Glutamatergic neuron (in vitro differentiated cells): ENCODE results near the gene MKLN1. TPM values are rescaled to one million over a fixed set of nuclear protein-coding genes. Genes with fewer than 3 reads are reported as not detected.

Source experiments
- DNase-seq: peaks from one replicate; pipeline ENCODE4 v3.0.0; 2022
- H3K27ac Mint-ChIP-seq: one replicate; pipeline ENCODE4 v1.8.0; 2020; ENCODE audit warnings: mild to moderate bottlenecking, mixed read lengths, inconsistent platforms; ENCODE audit not compliant: unreplicated experiment
- H3K27me3 Mint-ChIP-seq: one replicate; pipeline ENCODE4 v1.8.0; 2020; ENCODE audit warnings: mild to moderate bottlenecking, moderate library complexity, mixed read lengths, inconsistent platforms; ENCODE audit not compliant: unreplicated experiment
- H3K36me3 Mint-ChIP-seq: one replicate; pipeline ENCODE4 v1.8.0; 2020; ENCODE audit warnings: mild to moderate bottlenecking, mixed read lengths, inconsistent platforms; ENCODE audit not compliant: unreplicated experiment
- H3K4me1 Mint-ChIP-seq: one replicate; pipeline ENCODE4 v1.8.0; 2020; ENCODE audit warnings: mild to moderate bottlenecking, low read depth, mixed read lengths, inconsistent platforms; ENCODE audit not compliant: unreplicated experiment
- H3K4me3 Mint-ChIP-seq: one replicate; pipeline ENCODE4 v1.8.0; 2020; ENCODE audit warnings: mild to moderate bottlenecking, mixed read lengths, inconsistent platforms; ENCODE audit not compliant: unreplicated experiment
- H3K9me3 Mint-ChIP-seq: one replicate; pipeline ENCODE4 v1.8.0; 2020; ENCODE audit warnings: mild to moderate bottlenecking, moderate library complexity, mixed read lengths, inconsistent platforms; ENCODE audit not compliant: unreplicated experiment
- CTCF ChIP-seq: fragments of 200-600 bp; sonication (generic); IDR thresholded peaks from one replicate; pipeline ENCODE4 v1.5.0; 2021; ENCODE audit not compliant: partially characterized antibody, unreplicated experiment
- total RNA-seq: library from RNA; stranded (reverse); fragmentation: NEBNext Ultra II Directional; extraction: Animal tissue kit (Norgen Biotek cat#: 25700); gene quantifications from one replicate; pipeline ENCODE4 v1.2.1, GENCODE V29; 2021; ENCODE audit not compliant: unreplicated experiment

MKLN1 gene
- total RNA-seq, 1 donor from 2014 or later: 36.7 TPM

GRCh38 chr7:131467788-131468187 lies 140.1 kb downstream of the MKLN1 start:
- H3K27ac Mint-ChIP-seq: no peak overlapping the region
- H3K36me3 Mint-ChIP-seq: no peaks in the 10 kb centered on the region
- no peaks in the 10 kb centered on the region for H3K4me1 Mint-ChIP-seq
- no peak for DNase-seq
- no peak for TF ChIP-seq CTCF
- H3K27me3 Mint-ChIP-seq: no peaks in the 10 kb centered on the region
- H3K9me3 Mint-ChIP-seq: no peaks in the 10 kb centered on the region
- no peak overlapping the region for H3K4me3 Mint-ChIP-seq

GRCh38 chr7:131471250-131472004 lies 143.8 kb downstream of the MKLN1 start:
- Mint-ChIP-seq H3K27ac (no peak overlapping the region), H3K4me1 (no peaks in the 10 kb centered on the region), H3K9me3 (no peaks in the 10 kb centered on the region), H3K36me3 (peaks cover 6% of the 10 kb centered on the region), H3K4me3 (no peak overlapping the region), H3K27me3 (no peaks in the 10 kb centered on the region)
- DNase-seq: no peak
- TF ChIP-seq CTCF: no peak

GRCh38 chr7:131476740-131477139 lies 149.1 kb downstream of the MKLN1 start:
- H3K27me3 Mint-ChIP-seq: no peaks in the 10 kb centered on the region
- DNase-seq: no peak
- H3K27ac Mint-ChIP-seq: no peak overlapping the region
- no peak for TF ChIP-seq CTCF
- H3K4me1 Mint-ChIP-seq: no peaks in the 10 kb centered on the region
- H3K36me3 Mint-ChIP-seq: peaks cover 6% of the 10 kb centered on the region
- H3K4me3 Mint-ChIP-seq: no peak overlapping the region
- H3K9me3 Mint-ChIP-seq: no peaks in the 10 kb centered on the region

GRCh38 chr7:131480384-131481315 lies 153.0 kb downstream of the MKLN1 start:
- peaks cover 3% of the 10 kb centered on the region for H3K4me1 Mint-ChIP-seq
- no peaks in the 10 kb centered on the region for H3K36me3 Mint-ChIP-seq
- TF ChIP-seq CTCF: no peak
- H3K27ac Mint-ChIP-seq: no peak overlapping the region
- no peaks in the 10 kb centered on the region for H3K27me3 Mint-ChIP-seq
- H3K9me3 Mint-ChIP-seq: no peaks in the 10 kb centered on the region
- no peak overlapping the region for H3K4me3 Mint-ChIP-seq
- no peak for DNase-seq
